GM18873 (cell line): ENCODE data around the gene ADORA2A.

ENCODE experiments used
- ATAC-seq: cut with Tn5 transposase; IDR thresholded peaks from one replicate; pipeline ENCODE4 v1.9.1; 2021; ENCODE audit warnings: mild to moderate bottlenecking, moderate library complexity, moderate number of reproducible peaks; ENCODE audit not compliant: unreplicated experiment, low FRiP score

ADORA2A gene

GRCh38 chr22:24444729-24445466, 17.5 kb downstream of the ADORA2A start:
- ATAC-seq: no peak

DNA sequence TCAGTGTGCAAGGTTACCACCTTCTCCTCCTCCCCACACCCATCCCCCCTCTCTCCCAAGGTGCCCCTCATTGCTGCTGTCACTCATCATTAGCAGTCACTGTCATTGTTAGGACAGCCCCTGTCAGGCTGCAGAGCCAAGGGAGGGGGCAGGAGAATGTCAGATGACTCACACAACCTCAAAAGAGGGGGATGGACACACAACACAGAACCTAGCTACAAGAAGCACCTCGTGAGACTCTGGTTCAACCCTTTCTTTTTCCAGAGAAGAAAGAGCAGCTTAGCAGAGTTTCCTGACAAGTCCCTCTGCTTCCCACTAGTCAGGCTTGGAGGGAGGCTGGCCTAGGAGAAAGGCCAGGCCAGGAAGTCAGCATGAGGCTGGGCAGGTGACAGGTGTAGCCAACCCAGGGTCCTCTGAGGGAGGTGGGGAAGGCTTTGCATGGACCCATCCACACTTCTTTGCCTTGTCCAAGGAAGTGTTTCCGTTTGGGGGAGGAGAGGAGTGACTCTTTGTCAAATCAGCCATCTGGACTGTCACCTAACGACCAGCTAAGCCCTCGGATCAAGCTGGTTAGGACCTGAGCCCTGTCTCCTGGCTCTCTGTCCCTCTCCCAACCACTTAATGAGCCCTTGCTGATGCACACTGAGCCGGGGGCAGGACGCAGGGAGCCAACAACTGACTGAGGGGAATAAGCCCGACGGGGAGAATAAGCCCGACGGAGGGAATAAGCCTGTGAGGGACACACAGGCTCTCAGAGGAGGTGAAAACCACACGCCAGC, 18.3 kb downstream of the ADORA2A start:
- ATAC-seq: no peak

DNA sequence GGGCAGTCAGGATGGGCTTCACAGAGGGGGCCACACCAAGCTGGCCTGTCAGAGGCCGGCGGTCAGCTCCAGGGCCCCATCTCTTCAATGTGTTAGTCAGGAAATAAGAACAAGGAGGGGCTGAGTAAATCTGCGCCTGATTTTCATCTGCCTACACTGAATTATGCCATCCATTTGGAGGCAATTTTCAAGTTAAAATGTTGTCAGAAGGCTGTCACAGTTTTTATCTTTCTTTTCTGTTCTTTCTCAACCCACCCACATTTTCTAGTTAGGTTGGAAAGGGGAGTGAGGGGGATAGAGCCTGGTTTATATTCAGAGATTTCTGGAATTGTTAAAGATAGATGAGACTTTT, 18.8 kb downstream of the ADORA2A start:
- ATAC-seq: no peak

- ATAC-seq: no peak
Observed at GRCh38 chr22:24450610-24451009, 23.2 kb downstream of the ADORA2A start.

- ATAC-seq: no peak
Observed at GRCh38 chr22:24451162-24451561, 23.8 kb downstream of the ADORA2A start.

DNA sequence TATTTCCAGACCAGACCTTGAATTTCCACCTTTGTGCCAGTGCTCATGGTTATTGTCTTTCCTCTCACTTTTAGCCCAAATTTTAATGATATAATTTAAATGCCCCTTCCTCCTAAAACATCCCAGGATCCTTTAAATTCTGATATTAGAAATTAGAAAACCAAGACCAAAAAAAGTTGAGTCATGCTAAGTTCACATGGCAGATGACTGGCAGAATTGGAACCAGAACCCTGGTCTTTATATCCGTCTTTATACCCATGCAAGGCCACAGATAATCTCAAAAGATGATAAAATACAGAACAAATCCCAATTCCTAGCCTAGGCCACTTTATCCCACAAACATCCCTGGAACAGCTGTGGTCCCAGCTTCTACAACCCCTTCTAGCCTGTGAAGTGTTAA, 26.5 kb downstream of the ADORA2A start:
- ATAC-seq: no peak

GRCh38 chr22:24455039-24455438, 27.6 kb downstream of the ADORA2A start:
- ATAC-seq: no peak

- no peak for ATAC-seq
Observed at GRCh38 chr22:24455751-24456426, 28.5 kb downstream of the ADORA2A start.

- ATAC-seq: no peak
Observed at GRCh38 chr22:24457894-24458420, 30.6 kb downstream of the ADORA2A start.

DNA sequence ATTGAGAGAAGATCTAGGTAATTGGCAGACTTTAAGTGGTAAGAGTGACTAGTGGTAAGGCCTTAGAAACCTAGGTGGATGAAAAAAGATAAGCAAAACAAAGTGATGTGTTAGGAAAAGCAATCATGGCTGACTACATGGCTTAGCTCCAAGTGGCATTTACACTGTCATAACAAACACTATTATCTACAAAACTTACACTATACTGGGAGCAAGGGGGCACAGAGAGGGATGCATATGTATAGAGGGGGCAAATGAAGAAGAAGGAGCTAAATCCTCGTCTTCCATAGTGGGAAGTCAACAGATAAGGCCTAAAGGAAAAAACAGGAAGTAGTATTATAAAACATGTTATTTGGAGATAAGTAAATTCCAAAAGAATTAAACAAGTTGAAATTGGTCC, 32.5 kb downstream of the ADORA2A start:
- ATAC-seq: no peak

- ATAC-seq: no peak
Observed at GRCh38 chr22:24460418-24461089, 33.2 kb downstream of the ADORA2A start.

DNA sequence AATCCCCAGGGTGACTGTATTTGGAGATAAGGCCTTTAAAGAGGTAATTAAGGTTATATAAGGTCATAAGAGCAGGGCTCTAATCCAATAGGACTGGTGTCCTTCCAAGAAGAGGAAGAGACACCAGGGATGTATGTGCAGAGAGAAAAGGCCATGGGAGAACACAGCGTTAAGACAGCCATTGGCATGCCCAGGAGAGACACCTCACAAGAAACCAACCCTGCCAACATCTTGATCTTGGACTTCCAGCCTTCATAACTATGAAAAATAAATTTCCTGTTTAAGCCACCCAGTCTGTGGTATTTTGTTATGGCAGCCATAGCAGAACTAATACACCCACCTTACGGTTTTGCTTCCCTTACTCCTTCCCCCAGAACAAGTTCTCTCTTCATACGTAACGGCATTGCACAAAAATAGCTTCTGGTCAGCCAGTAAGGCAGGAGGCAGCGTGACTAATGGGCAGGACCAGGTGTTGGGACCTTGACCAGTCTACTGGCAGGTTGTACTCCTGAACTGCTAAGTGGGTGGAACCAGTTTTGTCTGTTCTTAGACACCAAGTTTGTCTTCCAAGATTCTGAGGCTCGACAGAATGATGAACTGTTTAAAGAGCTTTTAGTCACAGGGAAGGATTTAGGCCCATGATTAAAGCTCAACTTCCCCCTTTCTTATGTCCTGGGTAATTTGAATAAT, 35.8 kb downstream of the ADORA2A start:
- ATAC-seq: no peak

DNA sequence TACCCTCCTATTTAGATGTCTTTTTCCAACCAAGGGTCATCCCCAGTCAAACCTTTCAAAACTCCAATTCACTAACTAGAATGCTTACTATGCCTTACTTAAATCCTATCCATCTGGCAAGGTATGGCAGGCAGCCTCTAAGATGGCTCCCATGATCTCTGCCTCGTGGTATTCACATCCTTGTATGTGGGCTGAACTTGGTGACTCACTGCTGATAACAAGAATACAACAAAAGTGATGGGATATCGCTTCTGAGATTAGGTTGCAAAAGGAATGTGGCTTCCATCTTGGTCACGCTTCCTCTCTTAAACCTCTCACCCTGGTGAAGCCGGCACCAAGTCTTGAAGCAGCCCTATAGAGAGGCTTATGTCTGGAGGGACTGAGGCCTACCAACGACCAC, 38.2 kb downstream of the ADORA2A start:
- ATAC-seq: no peak

GRCh38 chr22:24465975-24466374, 38.6 kb downstream of the ADORA2A start:
- no peak for ATAC-seq

DNA sequence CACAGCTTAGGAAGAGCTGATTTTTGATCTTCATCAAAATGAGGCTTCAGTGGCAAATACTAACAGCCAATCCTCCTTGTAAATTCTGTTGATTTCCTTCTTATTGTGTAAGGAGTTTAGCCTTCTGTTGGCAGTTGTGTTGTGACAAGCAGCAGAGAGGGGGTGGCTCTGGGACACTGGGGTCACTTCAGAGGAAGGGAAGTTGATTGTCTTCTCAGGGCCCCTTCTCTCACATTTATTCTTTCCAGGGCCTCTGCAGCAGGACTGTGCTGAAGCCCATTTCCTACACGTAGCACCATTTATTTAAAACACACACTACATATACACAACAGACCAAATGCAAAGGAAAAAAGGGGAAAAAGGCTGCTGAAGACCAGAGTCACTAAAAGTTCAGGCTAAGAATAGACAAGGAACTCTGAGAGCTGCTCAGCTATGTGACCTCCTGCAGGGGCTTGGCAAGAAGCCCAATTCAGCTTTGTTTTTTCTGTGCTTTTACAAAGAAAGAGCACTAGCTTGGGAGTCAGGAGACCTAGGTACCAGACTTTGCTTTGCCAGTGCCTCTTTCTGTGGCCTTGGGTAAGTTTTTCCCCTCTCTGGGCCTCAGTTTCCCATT, 39.4 kb downstream of the ADORA2A start:
- no peak for ATAC-seq

DNA sequence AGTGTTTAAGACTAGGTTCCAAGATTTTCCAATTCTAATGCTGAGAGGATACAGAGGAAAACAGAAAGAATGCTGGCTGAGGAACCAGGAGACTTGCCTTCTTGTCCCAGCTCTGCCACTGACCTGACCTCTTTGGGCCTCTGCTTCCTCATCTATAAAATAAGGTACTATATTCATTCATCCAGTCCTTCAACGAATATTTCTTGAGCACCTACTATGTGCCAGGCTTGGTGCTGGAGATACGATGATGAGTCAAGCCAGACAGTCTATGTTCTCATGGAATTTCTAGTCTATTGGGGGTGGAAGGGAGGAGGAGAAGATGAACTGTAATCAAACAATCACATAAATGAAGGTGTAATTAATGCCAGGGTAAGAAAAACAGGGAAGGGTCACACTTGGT, 39.9 kb downstream of the ADORA2A start:
- no peak for ATAC-seq

DNA sequence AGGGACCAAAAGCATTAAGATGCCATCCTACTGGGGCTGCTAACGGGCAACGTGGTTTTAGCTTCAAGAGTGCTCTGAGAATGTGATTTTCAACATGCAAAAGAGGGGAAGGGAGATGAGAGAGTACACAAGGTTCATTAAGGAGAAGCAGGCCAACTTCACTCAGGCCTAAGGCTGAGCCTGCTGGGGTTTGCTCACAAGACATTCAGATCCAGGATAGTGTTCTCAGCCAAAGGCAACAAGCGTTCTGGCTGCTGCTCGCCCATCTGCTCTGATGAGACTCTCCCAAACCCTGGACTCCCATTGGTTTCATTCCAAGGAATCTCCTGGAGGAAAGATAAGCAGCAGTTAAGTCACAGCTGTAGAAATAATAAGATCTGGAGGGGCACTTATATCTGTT, 44.2 kb downstream of the ADORA2A start:
- no peak for ATAC-seq

DNA sequence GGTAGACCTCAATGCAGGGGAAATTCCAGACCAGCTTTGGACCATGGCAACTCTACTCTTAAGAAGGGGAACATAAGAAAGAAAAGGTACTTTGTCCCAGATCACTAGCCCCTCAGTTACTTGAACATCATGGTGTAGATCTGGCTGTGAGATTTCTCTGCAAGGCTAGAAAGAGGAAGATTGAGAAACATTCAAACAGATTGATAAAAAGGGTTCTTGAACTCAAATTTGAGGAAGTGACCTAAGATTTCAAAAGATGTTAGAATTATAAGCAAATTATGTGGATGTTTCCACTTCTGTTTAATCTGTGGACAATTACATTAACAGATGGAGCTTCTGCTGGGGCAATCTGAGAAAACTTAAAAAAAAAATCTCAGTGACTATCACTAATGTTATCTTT, 45.9 kb downstream of the ADORA2A start:
- ATAC-seq: no peak

- ATAC-seq: no peak
Observed at GRCh38 chr22:24474221-24474620, 46.8 kb downstream of the ADORA2A start.
